ENCODE results near the gene CD160. TPM values are rescaled to one million over a fixed set of nuclear protein-coding genes. Genes with fewer than 3 reads are reported as not detected.

The CD160 gene
- total RNA-seq, 1 experiment from 2014 or later = not detected

GRCh38 chr1:145696630-145696960 lies 22.7 kb upstream of the CD160 start:
- H3K23ac ChIP-seq (ENCODE audit: insufficient read length, low read depth, low read length) = no peak overlapping the region
- no peak overlapping the region for H3K14ac ChIP-seq (ENCODE audit: insufficient read depth, low read length)
- no peaks in the 10 kb centered on the region for H3K9me3 Mint-ChIP-seq
- H3K4me3 Mint-ChIP-seq = no peak overlapping the region
- H2BK5ac ChIP-seq (ENCODE audit: insufficient read length, low read length) = no peak overlapping the region
- WGBS (ENCODE audit: extremely low coverage, insufficient read length, low lambda C conversion rate) = no CpG with 5 or more reads among the region's 3 CpGs
- no peaks in the 10 kb centered on the region for H4K20me1 ChIP-seq (ENCODE audit: control insufficient read depth, insufficient read depth, insufficient read length)
- H4K91ac ChIP-seq (ENCODE audit: insufficient read length, low read depth, low read length) = no peak overlapping the region
- no peaks in the 10 kb centered on the region for H3K4me1 ChIP-seq (ENCODE audit: insufficient read depth, low read length)
- H2BK20ac ChIP-seq (ENCODE audit: low read depth, low read length, poor library complexity, severe bottlenecking) = no peak overlapping the region
- no peak overlapping the region for H4K5ac ChIP-seq (ENCODE audit: insufficient read length, low read depth, low read length)
- no peak overlapping the region for H3K27ac ChIP-seq (ENCODE audit: insufficient read length, low read depth, low read length)
- H4K8ac ChIP-seq (replicated peaks; ENCODE audit: insufficient read length, low read depth, low read length) = no peak overlapping the region
- H3K27me3 Mint-ChIP-seq (ENCODE audit: low read depth) = peaks cover 11% of the 10 kb centered on the region
- H3K27me3 ChIP-seq (ENCODE audit: insufficient read depth, low read length) = no peaks in the 10 kb centered on the region
- H3K27ac Mint-ChIP-seq = no peak overlapping the region
- no peak overlapping the region for H3K9ac ChIP-seq (ENCODE audit: extremely low read depth, insufficient read length, low read length)
- H2AK5ac ChIP-seq (ENCODE audit: insufficient read length, low read length) = no peak overlapping the region
- H2BK120ac ChIP-seq (ENCODE audit: low read depth, low read length, poor library complexity, severe bottlenecking) = no peak overlapping the region
- no peak overlapping the region for H2AFZ ChIP-seq (ENCODE audit: low read length)
- H3K4me2 ChIP-seq (ENCODE audit: insufficient read depth, insufficient read length, low read length) = no peak overlapping the region
- H3T11ph ChIP-seq (ENCODE audit: low read length) = no peak overlapping the region
- no peaks in the 10 kb centered on the region for H3K79me1 ChIP-seq (ENCODE audit: insufficient read depth, low read depth, low read length, poor library complexity, severe bottlenecking)
- no peak overlapping the region for H3K4ac ChIP-seq (ENCODE audit: low read depth, low read length)
- no peak overlapping the region for H2BK15ac ChIP-seq (ENCODE audit: low read depth, low read length)
- no peaks in the 10 kb centered on the region for H3K9me3 ChIP-seq (ENCODE audit: control insufficient read depth, low read depth, low read length)
- H3K56ac ChIP-seq (ENCODE audit: insufficient read length, low read depth, low read length) = no peak overlapping the region
- no peaks in the 10 kb centered on the region for H3K4me1 Mint-ChIP-seq
- H3K36me3 Mint-ChIP-seq (ENCODE audit: insufficient read depth in 1 of 3, low read depth in 3 of 3) = no peaks in the 10 kb centered on the region
- no peak for TF ChIP-seq CTCF (conservative IDR thresholded peaks at IDR 0.05)
- no peaks in the 10 kb centered on the region for H3K79me2 ChIP-seq (ENCODE audit: insufficient read depth, low read length)
- no peak overlapping the region for H3K18ac ChIP-seq (ENCODE audit: insufficient read length, low read depth, low read length)
- no peak overlapping the region for H2BK12ac ChIP-seq (ENCODE audit: insufficient read length, low read depth, low read length)
- DNase-seq = no peak
- H3K23me2 ChIP-seq (ENCODE audit: insufficient read length, low read depth, low read length, poor library complexity, severe bottlenecking) = no peaks in the 10 kb centered on the region
